Common myeloid progenitor, CD34-positive (primary cell): ENCODE data around the gene SLC7A5.

Experiments
- CTCF ChIA-PET: fragments of 350-600 bp; sonication (Branson Sonifier 250); formaldehyde crosslinking; loops from one replicate; lab custom pipeline; 2021; ENCODE audit warnings: antibody characterized with exemption; lab: Charles Lee
- POLR2A ChIA-PET: fragments of 350-600 bp; sonication (Branson Sonifier 250); formaldehyde crosslinking; loops from one replicate; lab custom pipeline; 2021; ENCODE audit warnings: antibody characterized with exemption; lab: Charles Lee
- DNase-seq, 3 donors: peaks; one replicate each; pipeline versions ENCODE4 v3.0.0 to v3.0.0-alpha.2; 2013
- H3K27ac ChIP-seq, 2 experiments: 1 replicate in 1 of 2; 2 replicates in 1 of 2; pipeline ENCODE4 v1.7.0; 2013; ENCODE audit warnings: inconsistent platforms in 2 of 2, low read length in 2 of 2, mild to moderate bottlenecking in 2 of 2, low read depth in 1 of 2, moderate library complexity in 1 of 2; ENCODE audit not compliant: severe bottlenecking in 2 of 2, insufficient read depth in 1 of 2, poor library complexity in 1 of 2
- H3K27me3 ChIP-seq, 5 experiments: replicated peaks in 2 of 5; 1 replicate in 3 of 5; 2 replicates in 2 of 5; pipeline versions ENCODE4 v1.6.1 to v1.7.0; 2013; ENCODE audit warnings: low read length in 4 of 5, mild to moderate bottlenecking in 2 of 5, moderate library complexity in 2 of 5, inconsistent platforms in 1 of 5; ENCODE audit not compliant: insufficient read depth in 5 of 5, control insufficient read depth in 4 of 5
- H3K36me3 ChIP-seq, 4 experiments: 1 replicate in 2 of 4; 2 replicates in 2 of 4; pipeline versions ENCODE4 v1.6.1 to v1.7.0; 2013; ENCODE audit warnings: low read length in 3 of 4, control low read depth in 1 of 4, mild to moderate bottlenecking in 1 of 4; ENCODE audit not compliant: control insufficient read depth in 4 of 4, insufficient read depth in 4 of 4
- H3K4me1 ChIP-seq, 4 experiments: 1 replicate in 3 of 4; 2 replicates in 1 of 4; pipeline versions ENCODE4 v1.6.1 to v1.7.1; 2013; ENCODE audit warnings: low read length in 3 of 4, mild to moderate bottlenecking in 3 of 4, control low read depth in 1 of 4, inconsistent platforms in 1 of 4, moderate library complexity in 1 of 4; ENCODE audit not compliant: control insufficient read depth in 4 of 4, insufficient read depth in 4 of 4; ENCODE audit errors: control extremely low read depth in 1 of 4
- H3K4me3 ChIP-seq, 7 experiments: 1 replicate in 4 of 7; 2 replicates in 3 of 7; pipeline versions ENCODE4 v1.5.1 to v1.7.0; 2013; ENCODE audit warnings: mild to moderate bottlenecking in 7 of 7, low read length in 6 of 7, moderate library complexity in 6 of 7, inconsistent platforms in 2 of 7, low read depth in 2 of 7, control low read depth in 1 of 7; ENCODE audit not compliant: insufficient read depth in 4 of 7, control insufficient read depth in 1 of 7; ENCODE audit errors: extremely low read depth in 1 of 7
- H3K9me3 ChIP-seq, 5 experiments: 1 replicate in 4 of 5; 2 replicates in 1 of 5; pipeline versions ENCODE4 v1.6.1 to v1.7.1; 2013; ENCODE audit warnings: low read length in 4 of 5, mild to moderate bottlenecking in 2 of 5, inconsistent platforms in 1 of 5, low read depth in 1 of 5, moderate library complexity in 1 of 5; ENCODE audit not compliant: control insufficient read depth in 4 of 5, insufficient read depth in 2 of 5; ENCODE audit errors: control extremely low read depth in 1 of 5
- WGBS: methylation state at CpG from one replicate; pipeline ENCODE4 v1.1.5; 2013; ENCODE audit not compliant: insufficient coverage; 5-methylcytosine and 5-hydroxymethylcytosine counted together

SLC7A5 gene

DNA sequence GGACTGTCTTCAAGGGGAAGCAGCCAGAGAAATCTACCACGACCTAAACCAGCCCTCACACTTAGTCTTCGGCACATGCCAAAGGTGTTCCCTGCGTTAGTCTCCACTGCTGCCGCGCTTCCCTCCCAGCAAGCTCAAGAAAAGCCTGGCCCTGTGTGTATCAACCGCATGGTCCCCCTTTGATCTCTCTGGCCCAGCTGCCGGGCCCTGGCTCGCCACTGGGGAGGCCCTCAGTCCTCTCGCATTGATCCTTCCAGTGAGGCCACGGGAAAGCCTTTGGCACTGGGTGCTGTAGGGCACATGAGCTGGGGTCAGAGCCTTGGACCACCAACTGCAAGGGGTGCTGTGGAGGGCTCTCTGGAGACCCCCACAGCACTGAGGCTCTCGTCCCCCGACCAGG lies 74.0 kb downstream of the SLC7A5 start:
- POLR2A ChIA-PET: no interaction called here
- CTCF ChIA-PET: interaction anchor here (1.1 to 1.3 kb wide), 3 partner anchors 11 to 15 kb away, joined by 3 to 5 read pairs (median 5); no protein-coding TSS in a partner anchor
- Histone ChIP-seq H3K4me3 (no peak overlapping the region), H3K27ac (no peak overlapping the region), H3K36me3 (no peaks in the 10 kb centered on the region), H3K9me3 (peaks cover 0 to 4% (median 0%) of the 10 kb centered on the region in 5 experiments), H3K4me1 (no peaks in the 10 kb centered on the region), H3K27me3 (no peaks in the 10 kb centered on the region)
- DNase-seq: no peak
- 93% methylated on average over 12 of the region's 12 CpGs for WGBS

GRCh38 chr16:87794485-87795078 lies 74.7 kb downstream of the SLC7A5 start:
- ChIA-PET CTCF (interaction anchor here (1.2 to 2.4 kb wide), 5 partner anchors 10 to 55 kb away, joined by 3 to 11 read pairs (median 5); no protein-coding TSS in a partner anchor), POLR2A (no interaction called here)

DNA sequence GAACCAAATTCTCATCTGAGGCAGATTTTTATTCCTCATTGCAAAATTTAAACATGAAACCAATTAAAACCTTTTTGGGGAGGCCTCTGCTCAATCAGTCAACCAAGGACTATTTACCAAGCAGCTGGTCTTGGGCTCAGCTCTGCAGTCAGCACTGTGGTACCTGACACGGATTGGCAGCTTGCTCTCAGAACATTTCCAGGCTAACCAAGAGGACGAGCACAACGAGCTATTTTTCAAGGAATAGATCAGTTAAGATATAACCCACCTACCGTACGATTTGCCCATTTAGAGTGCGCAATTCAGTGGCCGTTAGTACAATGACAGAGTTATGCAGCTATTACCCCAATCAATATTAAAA lies 77.1 kb downstream of the SLC7A5 start:
- H3K4me3 ChIP-seq: no peak overlapping the region
- no peak for DNase-seq
- H3K4me1 ChIP-seq: no peaks in the 10 kb centered on the region
- WGBS: 96% methylated on average over 7 of the region's 7 CpGs
- H3K36me3 ChIP-seq: no peaks in the 10 kb centered on the region
- ChIA-PET POLR2A (no interaction called here), CTCF (interaction anchor here (0.8 to 2.4 kb wide), 3 partner anchors 12 to 18 kb away, joined by 3 to 11 read pairs (median 3); no protein-coding TSS in a partner anchor)
- no peaks in the 10 kb centered on the region for H3K27me3 ChIP-seq
- no peak overlapping the region for H3K27ac ChIP-seq
- H3K9me3 ChIP-seq: peaks cover 0 to 4% (median 0%) of the 10 kb centered on the region in 5 experiments

More at GRCh38 chr16:87794485-87795078, 74.7 kb downstream of the SLC7A5 start:
- no peaks in the 10 kb centered on the region for H3K36me3 ChIP-seq
- peaks cover 0 to 4% (median 0%) of the 10 kb centered on the region in 5 experiments for H3K9me3 ChIP-seq
- WGBS: 92% methylated on average over 13 of the region's 14 CpGs
- H3K4me1 ChIP-seq: no peaks in the 10 kb centered on the region
- H3K27me3 ChIP-seq: no peaks in the 10 kb centered on the region
- H3K4me3 ChIP-seq: no peak overlapping the region
- no peak for DNase-seq
- H3K27ac ChIP-seq: no peak overlapping the region

- Histone ChIP-seq H3K4me3 (no peak overlapping the region), H3K36me3 (no peaks in the 10 kb centered on the region), H3K27me3 (no peaks in the 10 kb centered on the region), H3K9me3 (peaks cover 0 to 4% (median 0%) of the 10 kb centered on the region in 5 experiments), H3K4me1 (no peaks in the 10 kb centered on the region), H3K27ac (no peak overlapping the region)
- WGBS: 95% methylated on average over 20 of the region's 32 CpGs
- ChIA-PET CTCF (interaction anchor here (1.2 to 2.9 kb wide), 4 partner anchors 10 to 80 kb away, joined by 3 to 13 read pairs (median 4); no protein-coding TSS in a partner anchor), POLR2A (no interaction called here)
- DNase-seq: no peak
These were observed 77.8 kb downstream of the SLC7A5 start for GRCh38 chr16:87791295-87792204.

GRCh38 chr16:87790292-87791100 lies 78.8 kb downstream of the SLC7A5 start:
- no peaks in the 10 kb centered on the region for H3K36me3 ChIP-seq
- POLR2A ChIA-PET: no interaction called here
- H3K27ac ChIP-seq: no peak overlapping the region
- H3K4me3 ChIP-seq: no peak overlapping the region
- H3K4me1 ChIP-seq: no peaks in the 10 kb centered on the region
- 95% methylated on average over 14 of the region's 17 CpGs for WGBS
- no peaks in the 10 kb centered on the region for H3K27me3 ChIP-seq
- CTCF ChIA-PET: interaction anchor here (0.6 to 2.9 kb wide), 5 partner anchors 11 to 87 kb away, joined by 3 to 13 read pairs (median 4); no protein-coding TSS in a partner anchor
- DNase-seq: no peak
- H3K9me3 ChIP-seq: peaks cover 0 to 4% (median 0%) of the 10 kb centered on the region in 5 experiments

- DNase-seq: no peak
- Histone ChIP-seq H3K4me3 (no peak overlapping the region), H3K9me3 (peaks cover 0 to 1% (median 0%) of the 10 kb centered on the region in 5 experiments), H3K4me1 (peaks cover 0 to 5% (median 0%) of the 10 kb centered on the region in 4 experiments), H3K27ac (no peak overlapping the region), H3K27me3 (no peaks in the 10 kb centered on the region), H3K36me3 (no peaks in the 10 kb centered on the region)
- CTCF ChIA-PET: interaction anchor here (0.8 to 2.9 kb wide), 2 partner anchors 10 to 27 kb away, joined by 3 to 13 read pairs; no protein-coding TSS in a partner anchor
- WGBS: 98% methylated on average over 15 of the region's 20 CpGs
- POLR2A ChIA-PET: no interaction called here
These were observed 79.6 kb downstream of the SLC7A5 start for GRCh38 chr16:87789437-87790291.
